NCI-H69 (cell line): ENCODE measurements around the gene TYSND1.
"Not testable (repeated sequence)": the region's sequence is repeated elsewhere in the genome, so short reads cannot be mapped to it uniquely, and the experiment has no call there.

Source experiments
- DNase-seq: peaks from one replicate; lab custom pipeline; 2025; lab: John Stamatoyannopoulos, UW

TYSND1 gene

DNA sequence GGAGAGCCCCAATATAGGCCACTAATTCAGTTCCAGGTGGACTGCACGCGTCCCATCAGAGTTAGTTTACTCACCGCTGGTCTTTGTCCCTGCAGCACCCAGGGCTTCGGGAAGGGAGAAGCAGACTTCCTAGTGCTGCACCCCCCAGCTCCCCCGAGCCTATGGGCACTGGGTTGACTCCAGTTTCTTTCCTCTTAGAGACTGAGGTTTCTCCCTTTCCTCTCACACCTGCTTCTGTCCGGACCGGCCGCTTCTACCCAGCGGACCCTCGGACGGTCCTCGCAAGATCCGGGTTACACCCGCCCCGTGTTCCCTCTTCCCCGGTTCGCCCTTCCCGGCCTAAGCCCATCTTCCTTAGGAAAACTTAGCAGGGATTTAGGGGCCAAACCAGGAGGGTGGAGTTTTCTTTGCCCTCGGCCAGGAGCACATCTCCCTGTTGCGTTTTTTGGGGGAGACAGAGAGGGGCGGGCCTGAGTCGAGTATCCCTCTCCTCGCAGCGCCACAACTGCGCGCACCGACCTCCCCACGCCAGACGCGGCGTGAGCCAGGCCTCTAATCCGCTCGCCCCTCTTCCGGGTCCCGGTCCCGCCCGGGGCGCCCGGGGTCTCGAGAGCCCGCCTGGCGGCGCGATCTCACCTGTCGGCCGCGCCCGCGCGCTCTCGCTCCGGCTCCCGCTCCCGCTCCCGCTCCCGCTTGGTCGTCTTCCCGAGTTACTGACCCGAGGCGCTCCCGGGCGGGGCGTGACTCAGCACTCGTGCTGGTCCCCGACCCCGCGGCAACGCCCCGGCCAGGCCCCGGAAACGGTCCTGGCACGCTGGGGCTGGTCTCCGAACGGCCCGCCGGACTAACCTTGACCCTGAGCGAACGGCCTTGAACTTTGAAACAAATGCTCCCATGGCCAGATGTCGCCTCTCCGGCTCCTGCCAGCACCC, 14.1 kb downstream of the TYSND1 start, which contains the start of gene AIFM2:
Gene AIFM2 (minus strand): TSS at position 728 of the 932 bp plus-strand sequence. CDS start 8,741 bp downstream, outside the sequence.
- peak; percentile 75 for DNase-seq

DNA sequence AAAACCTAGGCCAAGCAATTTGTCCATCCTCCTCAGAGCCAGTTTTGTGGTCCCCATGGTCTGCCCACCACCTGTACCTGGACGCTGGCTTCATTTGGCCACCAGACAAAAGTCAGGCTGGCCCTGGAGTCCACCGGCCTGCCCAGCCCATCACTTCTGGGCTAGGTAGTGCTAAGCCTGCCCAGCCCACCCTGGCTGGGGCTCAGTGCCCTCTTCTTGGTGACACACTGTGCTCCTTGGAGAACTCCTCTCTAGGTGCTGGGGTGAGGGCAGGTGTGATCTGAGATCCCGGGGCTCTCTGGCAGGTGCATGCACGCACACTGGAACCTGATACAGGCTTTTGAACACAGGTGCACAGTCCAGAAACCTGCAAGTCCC, 15.0 kb downstream of the TYSND1 start:
- no peak for DNase-seq

DNA sequence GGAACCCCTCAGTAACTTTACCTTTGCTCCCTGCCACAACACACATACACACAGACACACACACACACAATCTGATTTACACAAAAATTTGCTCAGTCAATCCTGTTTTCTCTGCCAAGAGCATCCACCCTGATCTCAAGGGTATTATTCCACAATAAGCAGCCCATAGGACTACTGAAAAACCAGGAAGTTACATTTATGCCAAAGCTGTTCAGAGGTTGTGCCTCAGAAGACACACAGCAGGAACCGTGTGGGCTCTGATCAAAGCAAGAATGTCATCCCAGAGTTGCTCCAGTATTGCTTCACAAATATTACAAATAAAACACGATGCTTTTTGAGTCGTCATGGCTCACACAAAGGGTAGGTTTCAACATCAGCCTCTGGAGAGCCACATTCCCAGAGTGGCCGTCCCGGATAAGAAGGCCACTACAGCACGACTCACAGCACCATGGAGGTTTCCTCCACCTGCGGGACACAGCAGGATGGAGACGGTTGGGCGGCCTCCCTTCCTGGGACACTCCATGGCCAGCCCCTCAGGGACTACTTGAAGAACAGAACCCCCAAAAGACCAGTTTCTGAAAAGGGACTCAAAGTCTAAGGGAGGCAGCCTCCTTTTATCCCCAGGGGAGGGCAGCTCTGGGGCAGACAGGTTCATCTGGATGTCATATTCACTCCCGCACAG, 15.5 kb downstream of the TYSND1 start:
- no peak for DNase-seq

DNA sequence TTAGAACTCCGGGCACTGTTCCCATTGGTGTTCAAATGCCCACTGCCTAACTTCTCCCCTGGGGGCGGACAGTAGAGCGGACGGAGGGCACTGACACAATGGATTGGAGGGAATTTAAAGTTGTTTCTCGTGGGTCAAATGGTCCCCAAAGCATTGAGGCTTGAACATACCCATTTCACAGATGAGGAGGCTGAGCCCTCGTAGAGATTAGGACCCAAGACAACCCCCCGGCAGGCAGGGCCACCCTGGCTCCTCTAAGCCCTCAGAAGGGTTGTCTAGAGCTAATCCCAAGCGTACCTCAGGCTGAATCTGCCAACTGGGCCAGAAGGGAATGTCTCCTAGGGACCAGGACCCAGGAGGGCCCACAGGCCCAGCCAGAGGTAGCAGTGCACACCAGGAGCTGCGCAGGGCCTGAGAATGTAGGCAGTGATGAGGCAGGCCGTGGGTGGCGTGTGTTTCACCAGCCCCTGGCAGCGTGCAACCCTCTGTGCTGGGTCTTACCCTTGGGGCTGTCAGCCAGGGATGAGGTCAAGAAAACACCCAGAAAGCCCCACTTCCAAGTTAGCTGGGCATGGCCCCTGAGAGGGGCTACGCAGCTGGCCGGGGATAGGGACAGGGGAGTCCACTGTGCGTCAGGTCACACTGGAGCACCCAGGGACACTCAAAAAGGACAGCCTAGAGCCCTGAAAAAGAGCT, 19.7 kb downstream of the TYSND1 start:
- DNase-seq, result no peak

DNA sequence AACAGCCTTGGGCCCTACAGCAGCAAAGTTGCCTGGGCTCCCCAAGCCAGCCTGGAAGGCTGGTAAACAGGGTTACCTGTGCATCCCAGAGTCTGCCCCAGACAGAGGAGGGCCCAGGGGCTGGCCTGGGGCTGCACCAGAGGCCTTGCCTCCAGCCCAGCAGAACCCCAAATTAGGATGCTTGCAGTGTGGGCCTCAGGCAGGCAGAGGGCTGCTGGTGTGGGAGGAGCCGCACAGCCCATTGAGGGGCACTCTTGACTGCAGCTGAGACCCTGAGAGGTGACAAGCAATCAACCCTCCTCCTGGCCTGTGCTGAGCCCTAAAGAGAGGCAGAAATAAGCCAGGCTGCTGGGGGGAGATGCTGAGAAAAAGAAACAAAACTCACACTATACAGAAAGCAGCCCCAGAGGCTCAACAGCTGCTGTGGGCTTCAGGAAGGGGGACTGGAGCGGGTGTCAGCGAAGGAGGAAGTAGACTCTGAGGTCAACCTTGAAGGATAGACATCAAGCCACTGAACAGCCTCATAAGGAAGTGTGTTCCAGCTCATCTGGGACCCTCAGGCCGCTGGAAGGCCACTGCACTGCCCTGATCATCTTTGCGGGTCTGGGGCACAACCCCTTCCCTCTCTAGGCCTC, 20.5 kb downstream of the TYSND1 start:
- DNase-seq, result no peak

DNA sequence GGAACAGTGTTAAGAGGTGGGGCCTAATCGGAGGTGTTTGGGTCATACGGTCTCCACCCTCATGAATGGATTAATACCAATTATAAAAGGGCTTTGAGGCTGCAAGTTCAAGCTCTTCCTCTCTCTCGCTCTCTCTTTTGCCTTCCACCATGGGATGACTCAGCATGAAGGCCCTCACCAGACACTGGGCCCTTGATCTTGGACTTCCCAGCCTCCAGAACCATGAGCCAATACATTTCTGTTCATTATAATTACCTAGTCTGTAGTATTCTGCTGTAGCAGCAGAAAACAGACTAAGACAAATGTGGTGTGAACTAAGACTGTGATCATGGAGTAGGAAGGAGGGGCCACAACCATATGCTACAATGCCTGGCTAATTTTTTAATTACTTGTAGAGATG, 21.6 kb downstream of the TYSND1 start:
- no peak for DNase-seq

DNA sequence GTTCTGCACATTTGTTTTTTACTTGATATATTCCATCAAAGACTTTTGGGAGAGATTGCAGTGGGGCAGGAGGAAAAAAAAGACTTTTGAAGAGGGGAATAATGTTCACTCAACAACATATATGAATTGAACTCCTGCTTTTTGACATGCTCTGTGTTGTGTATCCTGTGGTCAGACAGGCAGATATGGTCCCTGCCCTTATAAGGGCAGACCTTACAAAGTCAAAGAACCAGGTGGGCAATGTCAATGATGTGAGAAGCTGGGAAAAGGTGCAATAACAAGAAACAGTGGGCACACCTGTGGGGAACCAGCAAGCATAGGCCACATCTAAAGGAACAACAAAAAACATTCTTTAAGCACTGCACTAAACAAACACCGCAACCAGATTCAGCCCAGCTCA, 22.1 kb downstream of the TYSND1 start:
- DNase-seq, result no peak

DNA sequence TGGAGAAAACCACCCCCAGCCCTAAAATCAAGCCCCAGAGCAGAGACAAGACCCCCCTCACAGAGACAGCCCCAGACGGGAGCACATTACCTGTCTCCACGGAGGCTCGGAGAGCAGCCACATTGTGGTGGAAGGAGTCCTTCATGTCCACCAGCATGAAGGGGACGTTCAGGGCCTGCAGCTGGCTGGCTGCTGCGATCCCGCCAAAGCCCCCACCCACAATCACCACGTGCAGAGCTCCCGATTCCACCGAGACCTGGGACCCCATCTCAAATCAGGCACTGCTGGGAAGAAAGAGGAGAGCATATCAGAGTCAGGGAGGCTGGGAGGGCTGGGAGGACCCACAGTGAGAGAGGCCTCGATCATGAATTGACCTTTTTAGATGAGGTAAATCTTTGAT, 22.7 kb downstream of the TYSND1 start:
- DNase-seq, result no peak

DNA sequence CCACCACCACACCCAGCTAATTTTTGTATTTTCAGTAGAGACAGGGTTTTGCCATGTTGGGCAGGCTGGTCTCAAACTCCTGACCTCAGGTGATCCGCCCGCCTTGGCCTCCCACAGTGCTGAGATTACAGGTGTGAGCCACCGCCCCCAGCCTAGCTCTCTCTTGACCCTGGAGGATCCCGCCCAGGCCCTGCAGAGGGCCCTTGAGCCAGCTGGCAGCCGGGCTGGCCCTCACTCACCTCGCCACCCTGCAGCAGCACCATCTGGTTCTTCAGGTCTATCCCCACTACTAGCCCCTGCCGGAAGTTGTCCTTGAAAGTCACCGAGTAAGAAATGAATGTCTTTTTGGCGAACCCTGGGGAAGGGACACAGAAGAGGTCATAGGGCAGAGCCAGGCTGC, 23.3 kb downstream of the TYSND1 start:
- not testable (repeated sequence) for DNase-seq

DNA sequence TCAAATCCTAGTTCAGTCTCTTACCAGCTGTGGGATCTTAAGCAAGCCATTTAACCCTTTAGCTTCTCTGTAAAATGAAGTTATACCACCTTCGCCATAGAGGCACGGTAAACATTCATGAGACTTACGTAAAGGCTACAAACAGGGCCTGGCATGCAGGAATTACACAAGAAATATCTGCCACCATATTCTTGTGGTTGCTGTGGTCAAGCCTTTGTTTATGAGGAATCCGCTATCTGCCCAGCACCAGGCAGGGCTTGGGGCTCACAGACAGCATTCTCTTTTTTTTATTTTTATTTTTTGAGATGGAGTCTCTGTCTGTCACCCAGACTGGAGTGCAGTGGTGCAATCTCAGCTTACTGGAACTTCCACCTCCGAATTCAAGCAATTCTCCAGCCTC, 23.8 kb downstream of the TYSND1 start:
- no peak for DNase-seq

DNA sequence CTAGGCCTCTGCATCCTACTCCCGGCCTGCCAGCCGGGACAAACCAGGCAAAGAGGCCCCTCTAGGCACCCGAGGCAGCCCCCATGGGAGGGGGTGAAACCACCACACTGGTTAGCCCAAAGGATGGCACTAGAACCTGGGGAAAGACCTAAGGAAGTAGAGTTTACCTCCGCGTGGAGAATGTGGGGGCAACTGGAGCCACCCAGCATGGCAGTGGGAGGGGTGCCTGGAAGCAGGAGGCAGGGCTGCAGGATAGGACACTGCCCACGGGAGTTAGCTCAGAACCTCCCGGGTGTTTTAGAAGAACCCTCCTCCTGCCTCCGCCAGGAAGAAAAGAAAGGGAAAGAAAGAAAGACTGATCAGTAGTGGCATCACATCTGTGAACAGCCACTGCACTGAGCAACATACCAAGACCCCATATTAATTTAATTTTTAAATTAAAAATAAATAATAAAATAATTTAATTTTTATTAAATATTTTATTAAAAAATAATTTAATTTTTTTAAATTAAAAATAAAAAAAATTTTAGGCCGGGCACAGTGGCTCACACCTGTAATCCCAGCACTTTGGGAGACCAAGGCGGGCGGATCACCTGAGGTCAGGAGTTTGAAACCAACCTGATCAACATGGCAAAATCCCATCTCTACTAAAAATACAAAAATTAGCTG, 25.1 kb downstream of the TYSND1 start:
- no peak for DNase-seq

DNA sequence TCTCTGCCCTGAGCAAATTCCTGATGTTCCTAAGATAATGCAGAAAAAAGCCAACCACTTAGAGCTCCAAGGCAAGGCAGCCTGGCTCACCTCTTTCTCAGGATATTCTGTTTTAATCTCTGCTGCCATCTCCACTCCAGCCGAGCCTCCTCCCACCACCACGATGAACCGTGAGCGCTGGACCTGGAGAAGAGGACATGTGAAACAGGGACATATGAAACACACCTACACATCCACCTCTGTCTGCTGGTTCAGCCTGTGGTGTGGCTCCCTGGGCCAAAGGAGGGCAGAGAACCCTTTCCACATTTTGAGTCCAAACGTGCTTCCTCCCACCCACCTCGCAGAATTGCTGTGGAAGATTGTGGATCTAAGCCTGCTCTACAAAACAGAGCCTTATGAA, 26.1 kb downstream of the TYSND1 start:
- DNase-seq, result no peak

DNA sequence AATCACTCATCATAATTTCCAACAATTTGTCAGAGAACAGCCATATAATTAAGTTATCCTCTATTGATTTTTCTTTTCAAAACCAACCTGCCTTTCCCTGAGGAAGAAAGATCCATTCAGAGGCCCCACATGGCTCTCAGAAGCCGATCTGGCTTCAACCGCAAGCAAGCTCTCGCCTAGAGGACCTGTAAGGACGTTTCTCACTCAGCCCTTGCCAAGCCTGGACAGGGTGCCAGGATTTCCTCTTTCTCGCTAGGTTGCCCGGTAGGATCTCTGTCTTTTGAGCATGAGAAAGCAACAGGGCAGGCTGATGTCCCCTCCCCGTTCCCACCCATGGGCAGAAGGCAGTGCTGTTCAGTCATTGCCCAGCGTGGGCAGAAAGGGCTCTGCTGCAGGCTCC, 26.9 kb downstream of the TYSND1 start:
- no peak for DNase-seq

DNA sequence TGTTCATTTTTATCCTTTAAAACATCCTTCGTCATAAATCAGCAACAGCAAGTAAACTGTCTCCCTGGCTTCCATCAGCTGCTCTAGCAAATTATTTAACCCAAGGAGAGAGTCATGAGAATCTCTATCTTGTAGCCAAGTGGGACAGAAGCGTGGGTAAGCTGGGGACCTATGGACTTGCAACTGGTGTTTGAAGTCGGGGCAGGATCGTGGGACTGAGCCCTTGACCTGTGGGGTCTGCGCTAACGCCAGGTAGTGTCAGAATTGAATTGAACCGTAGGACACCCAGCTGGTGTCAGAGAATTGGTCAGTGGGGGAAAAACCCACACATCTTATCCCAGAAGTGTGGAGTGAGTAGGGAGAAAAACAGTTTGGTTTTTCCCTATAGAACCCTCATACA, 27.3 kb downstream of the TYSND1 start:
- no peak for DNase-seq

DNA sequence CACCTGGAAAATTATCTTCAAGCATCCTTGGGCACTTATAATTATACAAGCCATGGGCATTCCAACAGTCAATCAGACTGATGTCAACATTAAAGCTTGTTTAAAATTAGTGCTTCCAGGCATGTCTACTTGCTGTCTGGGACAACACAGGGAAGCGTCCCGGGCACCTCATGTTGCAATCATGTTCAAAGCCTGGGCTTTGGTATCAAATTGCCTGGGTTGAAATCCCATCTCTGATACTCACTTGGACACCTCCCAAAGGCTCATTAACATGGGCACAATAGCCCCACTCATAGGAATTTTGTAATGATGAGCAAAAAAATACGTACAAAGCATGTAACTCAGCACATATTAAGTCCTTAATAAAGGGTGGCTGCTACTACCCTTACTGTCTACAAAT, 28.3 kb downstream of the TYSND1 start:
- DNase-seq, result no peak

DNA sequence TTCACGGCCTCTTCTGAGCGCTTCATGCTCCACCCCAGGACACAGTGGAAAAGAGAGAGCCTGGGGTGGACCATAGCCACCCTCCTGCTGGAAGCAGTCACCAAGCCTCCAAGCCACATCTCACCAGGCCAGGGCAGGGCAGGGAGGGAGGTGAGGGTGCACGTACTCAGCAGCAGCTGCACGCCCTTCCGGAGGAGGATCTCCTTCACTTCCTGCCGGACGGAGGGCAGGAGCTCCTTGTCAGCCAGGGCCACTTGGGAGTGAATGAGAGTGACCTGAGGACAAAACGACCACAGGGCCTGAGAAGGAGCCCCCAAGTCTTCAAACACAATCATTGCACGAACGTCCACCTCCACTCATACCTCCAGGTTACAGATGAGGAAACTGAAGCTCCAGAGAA, 28.9 kb downstream of the TYSND1 start:
- no peak for DNase-seq

DNA sequence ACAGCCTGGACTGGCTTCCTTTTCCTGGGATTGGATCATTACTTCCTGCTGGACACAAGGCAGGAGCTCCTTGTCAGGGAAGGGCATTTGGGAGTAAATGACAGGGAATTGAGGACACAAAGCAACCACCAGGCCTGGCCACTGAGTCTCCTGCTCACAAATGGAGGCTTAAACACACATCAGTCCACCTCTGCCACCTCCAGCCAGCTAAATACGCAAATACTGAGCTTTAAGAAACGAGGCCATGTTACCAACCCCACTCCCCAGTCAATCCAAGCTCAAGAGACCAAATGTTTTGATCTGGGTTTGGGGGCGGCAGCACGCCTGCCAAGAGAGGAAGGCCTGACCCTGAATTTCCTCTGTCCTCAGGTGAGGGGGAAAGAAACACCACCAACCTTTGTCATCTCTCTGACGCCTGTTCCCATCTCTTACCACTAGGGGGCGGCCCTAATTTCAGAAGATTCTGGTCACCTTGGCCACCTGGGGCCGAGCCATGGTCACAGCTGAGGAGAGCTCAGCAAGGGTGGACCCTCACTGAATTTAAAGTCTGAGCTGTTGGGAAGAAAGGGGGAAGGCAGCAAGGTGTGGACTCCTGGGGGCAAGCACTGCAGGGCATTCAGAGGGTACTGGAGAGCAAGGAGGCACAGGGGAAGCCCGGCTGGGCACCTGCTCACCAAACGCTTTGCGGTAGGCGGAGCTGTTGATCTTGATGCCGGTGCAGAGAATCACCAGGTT, 30.4 kb downstream of the TYSND1 start:
- peak; percentile 61 for DNase-seq

DNA sequence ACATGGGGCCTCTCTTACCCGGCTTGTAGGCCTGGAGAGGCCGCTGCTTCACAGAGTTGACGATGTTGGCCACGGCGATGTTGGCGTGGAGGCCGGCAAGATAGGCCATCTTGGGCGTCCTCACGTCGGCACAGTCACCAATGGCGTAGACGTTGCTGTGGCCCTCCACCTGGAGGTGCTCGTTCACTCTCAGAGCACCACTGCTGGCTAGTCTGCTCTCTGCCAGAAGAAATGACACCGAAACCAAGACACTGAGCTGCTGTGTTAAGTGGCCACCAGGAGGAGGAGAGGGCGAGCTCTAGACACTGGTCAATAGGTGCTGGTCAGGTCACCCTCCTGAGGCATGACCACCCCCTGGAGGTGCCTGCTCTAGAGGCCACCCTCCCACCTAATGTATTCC, 31.6 kb downstream of the TYSND1 start:
- DNase-seq, result no peak

DNA sequence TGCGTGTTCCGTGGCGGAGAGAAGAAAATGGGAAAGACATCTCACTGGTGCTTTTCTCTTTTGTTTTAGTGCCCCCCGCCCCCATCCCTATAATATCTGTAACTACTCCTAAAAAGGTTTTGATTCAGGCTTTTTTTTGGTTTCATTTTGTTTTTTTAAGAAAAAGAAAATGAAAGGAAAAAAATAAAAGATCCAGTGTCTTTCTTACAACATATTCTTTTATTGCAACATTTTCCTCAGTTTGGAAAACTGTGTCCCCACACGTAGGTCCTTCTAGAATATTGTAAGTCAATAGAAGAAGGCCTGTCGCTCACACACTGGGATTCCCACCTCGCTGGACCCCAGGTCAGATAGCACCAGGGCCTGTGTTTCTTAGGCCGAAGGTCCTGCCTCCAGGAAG, 34.4 kb downstream of the TYSND1 start:
- no peak for DNase-seq

DNA sequence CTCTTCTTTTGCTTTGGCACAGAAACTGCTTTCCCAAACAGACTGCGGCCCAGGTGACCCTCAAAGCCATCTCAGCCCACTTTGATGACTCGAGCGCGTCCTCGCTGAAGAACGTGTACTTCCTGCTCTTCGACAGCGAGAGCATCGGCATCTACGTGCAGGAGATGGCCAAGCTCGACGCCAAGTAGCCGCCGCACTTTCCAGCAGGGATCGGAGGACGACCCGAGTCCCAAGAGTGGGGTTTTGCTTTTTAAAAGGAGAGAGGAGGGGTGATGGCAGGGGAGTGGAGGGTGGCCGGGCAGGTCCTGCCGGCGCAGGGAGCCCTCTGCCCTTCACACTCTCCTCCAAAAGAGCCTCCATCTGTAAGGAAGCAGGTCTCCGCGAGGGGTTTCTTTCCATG, 35.0 kb downstream of the TYSND1 start:
- DNase-seq, result no peak
